ENCODE data around the gene MCTP1.

Gene MCTP1

GRCh38 chr5:94748212-94748611 is 536.7 kb downstream of the MCTP1 start:
- no peak for DNase-seq

GRCh38 chr5:94747371-94747770 is 537.5 kb downstream of the MCTP1 start:
- no peak for DNase-seq

DNA sequence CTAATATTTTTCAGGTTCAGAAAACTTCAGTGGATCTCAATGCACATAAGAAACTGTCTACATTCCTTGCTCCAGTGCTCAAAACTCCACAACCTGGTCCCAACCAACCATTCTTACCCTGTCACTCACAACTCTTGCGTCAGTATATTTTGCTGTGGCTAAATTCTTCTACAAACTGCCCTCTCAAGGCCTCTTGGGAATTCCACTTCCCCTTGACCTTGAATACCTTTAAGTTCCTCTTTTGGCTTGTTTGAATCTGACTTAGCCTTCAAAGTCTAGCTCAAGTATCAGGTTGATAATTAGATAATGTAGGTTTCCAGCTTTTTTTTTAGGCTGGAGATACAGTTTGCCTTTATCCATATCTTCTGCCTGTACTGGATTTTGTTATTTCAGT is 538.2 kb downstream of the MCTP1 start:
- no peak for DNase-seq

DNA sequence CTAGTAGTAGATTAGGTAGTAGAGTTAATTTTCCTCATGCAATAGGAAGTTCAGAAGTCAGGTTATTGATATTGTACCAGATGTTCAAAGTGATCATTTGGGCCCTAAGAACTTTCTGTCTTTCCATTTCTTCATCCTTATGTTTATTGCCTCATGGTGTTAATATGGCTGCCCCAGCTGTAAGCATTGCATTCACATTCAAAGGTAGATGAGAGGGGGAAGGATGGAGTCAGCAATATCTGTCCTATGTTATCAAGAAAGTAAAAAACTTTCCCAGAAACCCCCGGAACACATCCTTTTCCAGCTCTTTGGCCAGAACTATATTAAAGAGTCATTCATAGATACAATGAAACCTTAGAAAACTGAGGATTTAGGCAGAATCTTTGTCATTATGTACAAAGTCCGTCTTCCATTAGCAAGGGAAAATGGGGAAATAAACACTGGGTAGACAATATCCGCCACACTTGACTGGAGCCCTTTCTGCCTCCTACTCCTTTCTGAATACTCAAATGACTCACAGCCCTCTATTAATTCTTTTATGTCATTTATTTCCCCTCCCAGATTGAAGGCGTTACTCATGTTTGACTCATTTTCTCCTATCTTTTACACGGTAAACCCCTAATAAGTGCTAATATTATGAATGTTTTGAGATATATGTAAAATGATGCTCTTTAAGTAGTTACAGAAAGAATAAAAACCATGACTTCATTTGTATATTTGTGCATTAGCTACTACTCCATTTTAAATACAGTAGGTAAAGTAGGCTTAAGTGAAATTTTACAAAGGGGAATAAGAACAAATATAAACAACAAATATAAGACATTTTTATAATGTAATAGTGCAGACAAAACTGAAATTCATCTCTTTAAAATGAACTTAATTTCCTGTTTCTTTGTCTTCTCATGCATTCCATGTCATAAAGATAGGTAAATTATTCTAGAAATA is 538.8 kb downstream of the MCTP1 start:
- no peak for DNase-seq

- DNase-seq, result no peak
Measured at GRCh38 chr5:94744906-94745305, 540.0 kb downstream of the MCTP1 start.

DNA sequence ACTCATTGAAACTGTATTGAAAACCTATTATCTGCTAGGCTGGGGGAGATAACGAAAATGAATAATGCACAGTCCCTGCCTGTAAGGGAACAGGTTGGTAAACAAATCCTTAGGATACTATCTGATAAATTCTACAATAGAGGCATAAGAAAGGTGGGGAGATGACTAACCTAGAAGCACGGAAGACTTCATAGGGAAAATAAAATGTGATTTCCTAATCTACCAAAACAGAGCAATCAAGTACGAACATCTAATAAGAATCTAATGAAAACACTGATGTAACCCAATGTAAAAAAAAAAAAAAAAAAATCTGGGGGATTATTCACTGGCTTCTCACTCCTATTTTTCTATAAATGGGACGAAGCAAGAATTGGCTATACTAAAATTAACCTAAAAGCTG is 542.0 kb downstream of the MCTP1 start:
- DNase-seq, result no peak

DNA sequence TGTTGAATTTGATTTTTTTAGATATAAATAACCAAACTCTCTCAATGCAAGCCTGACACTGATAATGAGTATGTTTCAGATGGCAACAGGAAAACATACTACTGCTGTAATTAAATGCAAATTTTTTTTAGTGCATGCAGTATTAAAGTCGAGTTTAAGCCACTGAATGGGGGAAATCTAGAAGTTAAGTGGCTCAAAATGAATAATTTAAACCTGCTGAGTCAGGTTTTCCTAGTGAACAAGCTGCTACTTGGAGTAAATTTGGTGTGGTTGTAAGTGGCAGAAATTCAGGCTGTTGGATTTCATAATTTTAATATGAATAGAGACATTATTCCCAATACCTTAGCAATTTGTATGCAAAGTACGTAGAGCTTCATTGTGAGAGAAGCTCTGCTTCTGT is 544.6 kb downstream of the MCTP1 start:
- no peak for DNase-seq

- DNase-seq, result no peak
Measured at GRCh38 chr5:94736498-94736897, 548.4 kb downstream of the MCTP1 start.

DNA sequence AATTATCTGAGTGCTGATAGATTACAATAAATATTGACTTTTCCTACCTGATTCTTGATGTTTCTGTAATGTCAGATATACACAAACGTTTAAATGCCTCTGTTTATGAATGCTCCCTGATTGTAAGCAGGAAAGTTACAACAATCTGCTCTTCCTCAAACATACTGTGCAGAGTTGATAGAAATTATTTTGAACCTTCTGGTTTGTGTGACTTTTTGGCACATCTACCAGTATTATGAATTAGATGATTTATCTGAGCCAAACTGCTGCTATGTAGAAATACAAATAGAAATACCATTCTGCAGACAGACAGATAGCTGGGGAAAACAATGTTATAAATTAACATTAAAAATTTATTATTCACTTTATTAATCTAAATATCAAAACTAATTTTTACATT is 553.4 kb downstream of the MCTP1 start:
- no peak for DNase-seq

DNA sequence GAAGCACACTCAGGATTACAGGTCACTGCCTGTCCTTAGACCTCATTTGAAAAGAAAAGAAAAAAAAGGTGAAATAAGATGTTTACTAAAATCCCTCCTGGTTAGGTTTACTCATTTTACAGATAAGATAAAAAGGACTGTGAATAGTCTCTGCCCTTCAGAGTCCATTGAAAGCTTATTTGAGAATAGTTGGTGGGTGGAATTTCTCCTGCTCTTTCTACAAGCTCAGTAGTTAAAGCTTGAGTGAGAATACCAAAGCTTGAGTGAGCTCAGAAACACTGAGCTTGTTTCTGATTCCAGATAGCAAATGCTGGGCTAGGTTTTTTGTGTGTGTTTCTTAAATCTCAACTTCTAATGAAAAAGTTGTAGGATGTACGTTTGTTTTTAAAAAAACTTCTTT is 559.8 kb downstream of the MCTP1 start:
- DNase-seq, result no peak

DNA sequence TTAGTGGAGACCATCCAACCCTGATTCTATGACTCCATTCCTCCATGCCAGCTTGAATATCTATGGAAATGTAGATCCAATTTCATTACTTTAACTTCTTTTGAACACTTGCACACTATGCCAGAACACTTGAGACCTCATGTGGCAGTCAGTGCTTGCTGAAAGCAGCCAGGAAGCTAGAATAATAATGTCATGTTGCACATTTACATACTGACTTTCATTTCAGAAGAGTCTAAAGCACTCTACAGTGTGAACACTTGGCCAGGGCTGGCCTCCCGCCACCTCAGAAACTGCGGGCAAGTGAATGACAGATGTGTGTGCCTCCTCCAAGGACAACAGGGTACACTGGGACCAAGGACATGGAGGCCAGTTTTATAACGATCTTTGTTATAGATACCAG is 569.1 kb downstream of the MCTP1 start:
- no peak for DNase-seq

DNA sequence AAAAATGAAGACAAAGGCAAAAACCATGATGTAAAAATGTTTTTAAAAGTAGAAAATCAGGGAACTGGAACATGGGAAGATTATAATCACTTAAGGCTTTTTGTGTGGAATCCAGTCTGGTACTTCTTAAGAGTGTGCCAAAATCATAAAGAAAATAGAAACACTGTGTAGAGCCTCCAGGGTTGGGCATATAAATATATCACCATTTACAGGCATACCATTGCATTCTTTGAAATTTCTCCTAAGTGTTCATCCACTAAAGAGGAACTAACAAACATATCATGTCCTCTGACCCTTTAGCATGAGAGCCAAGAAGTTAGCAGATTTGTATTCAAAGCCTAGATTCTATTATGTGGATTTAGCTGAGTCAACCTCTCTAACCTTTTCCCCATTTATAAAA is 573.1 kb downstream of the MCTP1 start:
- no peak for DNase-seq

- DNase-seq, result no peak
Measured at GRCh38 chr5:94709277-94709676, 575.6 kb downstream of the MCTP1 start.

- DNase-seq, result no peak
Measured at GRCh38 chr5:94707359-94707758, 577.5 kb downstream of the MCTP1 start.

GRCh38 chr5:94705427-94705826 is 579.5 kb downstream of the MCTP1 start:
- no peak for DNase-seq

DNA sequence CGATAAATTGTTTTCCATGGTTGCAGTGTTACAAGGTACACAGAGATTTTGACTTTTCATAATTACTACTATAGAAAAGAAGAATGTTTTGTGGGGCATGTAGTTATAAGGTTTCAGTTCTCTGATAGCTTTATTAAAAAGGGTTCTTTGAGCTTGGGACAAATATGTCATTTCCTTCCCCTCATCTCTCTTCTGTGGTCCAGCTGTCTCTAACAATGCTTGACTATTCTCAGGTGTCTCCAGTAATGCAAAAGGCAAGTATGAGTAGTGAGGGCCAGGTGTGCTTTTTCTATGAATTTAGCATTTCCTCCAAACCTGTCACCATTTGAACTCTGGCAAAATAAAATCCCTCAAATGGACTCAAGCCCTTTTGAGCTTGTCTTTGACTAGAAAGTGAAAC is 582.2 kb downstream of the MCTP1 start:
- no peak for DNase-seq

DNA sequence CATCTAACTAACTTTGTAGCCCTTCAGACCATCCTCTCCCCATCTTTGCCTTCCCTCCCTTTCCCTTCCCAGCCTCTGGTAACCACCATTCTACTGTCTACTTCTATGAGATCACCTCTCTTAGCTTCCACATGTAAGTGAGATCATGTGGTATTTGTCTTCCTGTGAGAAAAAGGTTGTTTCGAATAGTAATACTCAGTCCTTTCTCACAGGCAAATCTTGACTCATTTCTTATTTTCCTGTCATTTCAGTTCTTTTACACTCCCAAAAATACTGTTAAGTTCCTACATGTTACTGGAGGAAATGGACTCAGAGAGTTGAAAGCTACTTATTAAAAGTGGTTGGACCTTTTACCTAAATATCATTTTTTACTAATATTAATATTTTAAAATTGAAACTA is 584.3 kb downstream of the MCTP1 start:
- no peak for DNase-seq

GRCh38 chr5:94699562-94699961 is 585.3 kb downstream of the MCTP1 start:
- DNase-seq, result no peak

DNA sequence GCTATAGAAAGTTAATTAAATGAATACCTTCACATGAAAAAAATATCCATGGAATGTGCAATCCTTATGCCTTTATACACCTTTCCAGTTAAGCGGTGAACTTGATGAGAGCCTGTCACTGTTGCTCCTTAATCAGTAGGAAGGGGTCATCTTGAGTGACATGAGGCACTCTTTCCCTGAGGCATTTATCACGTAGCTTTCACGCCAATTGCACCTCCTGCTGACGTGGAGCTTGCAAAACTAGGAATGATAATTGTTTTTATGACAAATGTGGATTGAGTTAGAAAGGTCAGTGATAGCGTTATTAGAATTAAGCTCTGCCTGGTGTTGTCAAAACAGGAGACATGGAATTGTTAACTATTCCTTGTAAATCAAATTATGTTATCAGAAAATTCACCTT is 586.7 kb downstream of the MCTP1 start:
- DNase-seq, result no peak

DNA sequence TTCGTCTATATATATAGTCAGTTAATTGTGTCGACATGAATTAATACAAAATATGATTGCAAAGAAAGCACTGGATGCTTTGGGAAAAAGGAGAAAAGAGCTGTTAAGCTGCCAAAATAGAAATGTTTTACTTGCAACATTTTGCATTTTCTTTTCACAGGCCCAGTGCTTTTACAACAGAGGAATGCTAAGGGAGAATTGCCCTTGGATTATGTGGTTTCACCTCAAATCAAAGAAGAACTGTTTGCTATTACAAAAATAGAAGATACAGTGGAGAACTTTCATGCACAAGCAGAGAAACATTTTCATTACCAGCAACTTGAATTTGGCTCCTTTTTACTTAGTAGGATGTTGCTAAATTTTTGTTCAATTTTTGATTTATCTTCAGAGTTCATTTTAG is 590.2 kb downstream of the MCTP1 start:
- no peak for DNase-seq

DNA sequence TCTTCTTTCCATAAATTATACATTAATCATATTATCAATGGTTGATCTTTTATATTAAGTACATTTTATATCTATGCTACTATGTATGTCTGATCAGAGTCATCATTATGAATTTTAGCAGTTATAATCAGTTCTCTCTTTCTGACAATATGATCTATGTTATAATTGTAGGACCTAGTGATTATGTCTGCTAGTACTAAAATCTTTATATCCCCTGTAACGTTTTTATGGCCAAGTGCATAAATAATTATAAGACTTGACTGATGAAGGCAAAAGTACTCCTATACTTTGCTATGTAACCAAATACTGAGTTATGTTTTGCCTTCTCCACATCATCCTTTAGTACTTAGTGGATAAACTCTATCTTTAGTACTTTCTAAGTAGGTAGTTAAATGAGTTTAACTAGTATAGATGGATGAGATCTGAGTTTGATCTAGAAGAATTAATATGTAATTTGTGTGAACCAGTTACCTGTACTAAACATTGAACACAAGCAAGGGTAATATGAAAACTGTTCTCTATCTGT is 591.0 kb downstream of the MCTP1 start:
- no peak for DNase-seq

- no peak for DNase-seq
Measured at GRCh38 chr5:94693043-94693822, 591.7 kb downstream of the MCTP1 start.

- DNase-seq, result no peak
Measured at GRCh38 chr5:94692581-94692980, 592.3 kb downstream of the MCTP1 start.

- DNase-seq, result no peak
Measured at GRCh38 chr5:94691949-94692348, 592.9 kb downstream of the MCTP1 start.
